GM12878 (cell line): ENCODE data around the gene POLD1. TPM values are rescaled to one million over a fixed set of nuclear protein-coding genes. Genes with fewer than 3 reads are reported as not detected.

Source experiments
- ATAC-seq: fragments of 200-7000 bp; cut with Tn5 transposase; 3 replicates; pipeline ENCODE4 v1.9.1; 2020; ENCODE audit warnings: mild to moderate bottlenecking, moderate library complexity
- BruUV-seq: library from RNA; stranded (reverse); fragments of 400-500 nt; replicated peaks from 2 replicates; lab custom pipeline; 2021; lab: Mats Ljungman, UMichigan
- CTCF ChIA-PET: fragments of 300-600 bp; sonication (Branson Sonifier 250); formaldehyde crosslinking; extraction: SDS; loops from one replicate; lab custom pipeline; 2021; ENCODE audit warnings: inconsistent platforms; lab: Yijun Ruan, JAX
- POLR2A ChIA-PET: fragments of 350-600 bp; formaldehyde crosslinking; extraction: SDS; loops from one replicate; lab custom pipeline; 2021; ENCODE audit warnings: inconsistent platforms; lab: Charles Lee
- RAD21 ChIA-PET: fragments of 300-600 bp; sonication (Branson Sonifier 250); formaldehyde crosslinking; loops from one replicate; lab custom pipeline; 2023; ENCODE audit warnings: antibody characterized with exemption; ENCODE audit not compliant: unreplicated experiment; lab: Charles Lee
- SMC1A ChIA-PET: fragments of 300-600 bp; sonication (Branson Sonifier 250); formaldehyde crosslinking; loops from one replicate; lab custom pipeline; 2023; ENCODE audit not compliant: unreplicated experiment, uncharacterized antibody; lab: Charles Lee
- DNase-seq: peaks from one replicate; pipeline ENCODE4 v3.0.0-alpha.2; 2011; ENCODE audit warnings: low read depth, low spot score
- FAIRE-seq: peaks from 3 replicates; lab custom pipeline; 2011; peaks lifted over from hg19 to GRCh38; lab: Jason Lieb, UNC
- H2AFZ ChIP-seq: 2 replicates; pipeline ENCODE4 v1.6.0; 2011; ENCODE audit warnings: low read depth, low read length, control low read depth; ENCODE audit not compliant: control insufficient read depth
- H3K27ac ChIP-seq: 2 replicates; pipeline ENCODE4 v1.5.1; 2011; ENCODE audit warnings: control low read depth; ENCODE audit not compliant: control insufficient read depth, insufficient read depth
- H3K27me3 ChIP-seq, 2 experiments: replicated peaks in 1 of 2; 2 replicates each; pipeline versions ENCODE4 v1.6.0 to v1.6.1; 2011; ENCODE audit warnings: low read length in 1 of 2; ENCODE audit not compliant: control insufficient read depth in 2 of 2, insufficient read depth in 2 of 2
- H3K36me3 ChIP-seq, 2 experiments: 2 replicates each; pipeline ENCODE4 v1.5.1; 2011; ENCODE audit warnings: low read length in 1 of 2; ENCODE audit not compliant: control insufficient read depth in 2 of 2, insufficient read depth in 2 of 2
- H3K4me1 ChIP-seq: 2 replicates; pipeline ENCODE4 v1.6.1; 2011; ENCODE audit warnings: mild to moderate bottlenecking, low read length, moderate library complexity, mixed read lengths; ENCODE audit not compliant: control insufficient read depth, insufficient read depth
- H3K4me2 ChIP-seq: 2 replicates; pipeline ENCODE4 v1.6.0; 2011; ENCODE audit warnings: control low read depth; ENCODE audit not compliant: control insufficient read depth, insufficient read depth
- H3K4me3 ChIP-seq: fragments of 200-600 bp; sonication (generic); 2 replicates; pipeline ENCODE4 v1.5.1; 2016
- H3K79me2 ChIP-seq: 2 replicates; pipeline ENCODE4 v1.6.0; 2011; ENCODE audit warnings: low read length; ENCODE audit not compliant: control insufficient read depth, insufficient read depth
- H3K9ac ChIP-seq: 2 replicates; pipeline ENCODE4 v1.8.0; 2011; ENCODE audit warnings: low read length, control low read depth, mixed read lengths; ENCODE audit not compliant: control insufficient read depth, insufficient read depth
- H3K9me3 ChIP-seq: replicated peaks from 3 replicates; pipeline ENCODE4 v1.5.1; 2011; ENCODE audit warnings: mild to moderate bottlenecking, low read length; ENCODE audit not compliant: control insufficient read depth, insufficient read depth
- H4K20me1 ChIP-seq: 2 replicates; pipeline ENCODE4 v1.6.0; 2011; ENCODE audit not compliant: control insufficient read depth, insufficient read depth
- CHD2 ChIP-seq: IDR thresholded peaks from 2 replicates; pipeline ENCODE4 v1.6.1; 2011; ENCODE audit warnings: low read depth, low read length, improper control_type of control experiment, borderline replicate concordance
- EGR1 ChIP-seq, 2 experiments: IDR thresholded peaks; 1 replicate in 1 of 2; 2 replicates in 1 of 2; pipeline ENCODE4 v1.6.1; 2011 to 2012; ENCODE audit warnings: low read depth in 2 of 2, low read length in 2 of 2, borderline replicate concordance in 1 of 2, mild to moderate bottlenecking in 1 of 2, moderate library complexity in 1 of 2
- ETV6 ChIP-seq, 2 experiments: fragments of 450-650 bp in 1 of 2; IDR thresholded peaks in 1 of 2; conservative IDR thresholded peaks in 1 of 2; 2 replicates each; pipeline ENCODE4 v1.6.1; 2014; ENCODE audit warnings: antibody characterized with exemption in 1 of 2, borderline replicate concordance in 1 of 2, low read depth in 1 of 2, mild to moderate bottlenecking in 1 of 2, moderate library complexity in 1 of 2
- IKZF2 ChIP-seq, 2 experiments: fragments of 450-650 bp; IDR thresholded peaks; 2 replicates each; pipeline ENCODE4 v1.6.1; 2017; ENCODE audit warnings: mild to moderate bottlenecking in 2 of 2, moderate library complexity in 2 of 2
- RUNX3 ChIP-seq: IDR thresholded peaks from 2 replicates; pipeline ENCODE4 v1.6.1; 2012; ENCODE audit warnings: low read length, inconsistent platforms
- SIN3A ChIP-seq: IDR thresholded peaks from 2 replicates; pipeline ENCODE4 v1.6.1; 2012; ENCODE audit warnings: low read depth, low read length, improper control_type of control experiment
- SMAD1 ChIP-seq: fragments of 450-650 bp; IDR thresholded peaks from 2 replicates; pipeline ENCODE4 v1.6.1; 2018; ENCODE audit warnings: mild to moderate bottlenecking, low read depth; ENCODE audit not compliant: partially characterized antibody
- TBL1XR1 ChIP-seq: IDR thresholded peaks from 2 replicates; pipeline ENCODE4 v1.6.1; 2012; ENCODE audit warnings: low read depth, low read length, improper control_type of control experiment
- WGBS: methylation state at CpG from one replicate; pipeline ENCODE4 v1.1.6; 2016; ENCODE audit warnings: low lambda C conversion rate; ENCODE audit not compliant: insufficient replicate concordance, insufficient coverage; ENCODE audit errors: missing lambda C conversion rate; 5-methylcytosine and 5-hydroxymethylcytosine counted together
- in situ Hi-C: fragments of 300-500 bp; cut with MboI; formaldehyde crosslinking; loops from 9 replicates; pipeline ENCODE4 v1.14.3; 2018; ENCODE audit warnings: mixed read lengths
- intact Hi-C: fragments of 100-400 bp; cut with micrococcal nuclease; formaldehyde crosslinking; loops from one replicate; pipeline ENCODE4 v1.14.2; 2022; ENCODE audit not compliant: unreplicated experiment
- polyA plus RNA-seq, 11 experiments: library from polyadenylated mRNA; depleted of rRNA in 4 of 11; unstranded in 6 of 11; stranded (reverse) in 5 of 11; fragments of >200 nt; fragmentation: Nextera tagmentation in 4 of 11; fragmentation: Illumina TruSeq in 1 of 11; extraction: Ambion mirVana in 4 of 11; extraction: Trizol in 1 of 11; gene quantifications; 1 replicate in 1 of 11; 2 replicates in 10 of 11; pipeline versions ENCODE4 v1.2.1 to v1.2.3, GENCODE V29; 2011 to 2016; ENCODE audit warnings: inconsistent platforms in 2 of 11, missing spikeins in 2 of 11, low read depth in 1 of 11
- total RNA-seq, 4 experiments: library from RNA; depleted of rRNA in 3 of 4; stranded (reverse); fragments of >200 nt in 3 of 4; fragmentation: Illumina TruSeq in 1 of 4; extraction: Trizol in 1 of 4; gene quantifications; 2 replicates each; pipeline versions ENCODE4 v1.2.1 to v1.2.3, GENCODE V29; 2013 to 2021
- TF ChIP-seq, protein P1 (sequence below): fragments of 450-650 bp; IDR thresholded peaks from 2 replicates; pipeline ENCODE4 v1.6.1; 2018; ENCODE audit warnings: mild to moderate bottlenecking, low read depth, moderate library complexity; ENCODE audit not compliant: partially characterized antibody
- TF ChIP-seq, protein P2 (sequence below): fragments of 450-650 bp; conservative IDR thresholded peaks from 2 replicates; pipeline ENCODE4 v1.6.1; 2017; ENCODE audit warnings: mild to moderate bottlenecking, moderate library complexity

Gene POLD1
- total and polyA plus RNA-seq, 10 of the 15 experiments (the other 5 are each of a cell fraction or from before 2014, with no cell fraction given) = 0.76 to 165 (median 63.4) TPM

- TF ChIP-seq, protein P1, sequence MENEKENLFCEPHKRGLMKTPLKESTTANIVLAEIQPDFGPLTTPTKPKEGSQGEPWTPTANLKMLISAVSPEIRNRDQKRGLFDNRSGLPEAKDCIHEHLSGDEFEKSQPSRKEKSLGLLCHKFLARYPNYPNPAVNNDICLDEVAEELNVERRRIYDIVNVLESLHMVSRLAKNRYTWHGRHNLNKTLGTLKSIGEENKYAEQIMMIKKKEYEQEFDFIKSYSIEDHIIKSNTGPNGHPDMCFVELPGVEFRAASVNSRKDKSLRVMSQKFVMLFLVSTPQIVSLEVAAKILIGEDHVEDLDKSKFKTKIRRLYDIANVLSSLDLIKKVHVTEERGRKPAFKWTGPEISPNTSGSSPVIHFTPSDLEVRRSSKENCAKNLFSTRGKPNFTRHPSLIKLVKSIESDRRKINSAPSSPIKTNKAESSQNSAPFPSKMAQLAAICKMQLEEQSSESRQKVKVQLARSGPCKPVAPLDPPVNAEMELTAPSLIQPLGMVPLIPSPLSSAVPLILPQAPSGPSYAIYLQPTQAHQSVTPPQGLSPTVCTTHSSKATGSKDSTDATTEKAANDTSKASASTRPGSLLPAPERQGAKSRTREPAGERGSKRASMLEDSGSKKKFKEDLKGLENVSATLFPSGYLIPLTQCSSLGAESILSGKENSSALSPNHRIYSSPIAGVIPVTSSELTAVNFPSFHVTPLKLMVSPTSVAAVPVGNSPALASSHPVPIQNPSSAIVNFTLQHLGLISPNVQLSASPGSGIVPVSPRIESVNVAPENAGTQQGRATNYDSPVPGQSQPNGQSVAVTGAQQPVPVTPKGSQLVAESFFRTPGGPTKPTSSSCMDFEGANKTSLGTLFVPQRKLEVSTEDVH = no peak
- TF ChIP-seq SIN3A = no peak
- TF ChIP-seq IKZF2 (IDR thresholded peaks at IDR 0.05) = peak; percentile 32 to 58; a peak in 1 of 4 replicates
- TF ChIP-seq CHD2 = peak; percentile 82
- TF ChIP-seq EGR1 (IDR thresholded peaks at IDR 0.05; ENCODE audit: borderline replicate concordance in 1 of 2, low read depth in 2 of 2, low read length in 2 of 2) = peak in 1 of 2 experiments; percentile 73; a peak in 2 of 3 replicates
These were observed 35.5 kb downstream of the POLD1 start (continued) for GRCh38 chr19:50419580-50420035.

- in situ Hi-C loops = no loop called here
- no TSS peak for BruUV-seq
- Histone ChIP-seq H3K4me1 (peaks cover 41% of the 10 kb centered on the region), H3K79me2 (peaks cover 33% of the 10 kb centered on the region), H3K4me3 (peak overlapping the region; percentile 78), H3K27me3 (no peaks in the 10 kb centered on the region), H3K9me3 (no peaks in the 10 kb centered on the region), H4K20me1 (peaks cover 4% of the 10 kb centered on the region), H3K36me3 (peaks cover 7 to 9% of the 10 kb centered on the region in 2 experiments; a peak in 3 of 4 replicates), H2AFZ (no peak overlapping the region), H3K9ac (peak overlapping the region; percentile 60), H3K4me2 (peak overlapping the region; percentile 61), H3K27ac (peak overlapping the region; percentile 79)
- CTCF ChIA-PET = interaction anchor here (1.3 to 3.1 kb wide), 6 partner anchors 40 to 136 kb away, joined by 3 to 19 read pairs (median 6); no protein-coding TSS in a partner anchor
- peak; percentile 27 for TF ChIP-seq SMAD1
- TF ChIP-seq, protein P2, sequence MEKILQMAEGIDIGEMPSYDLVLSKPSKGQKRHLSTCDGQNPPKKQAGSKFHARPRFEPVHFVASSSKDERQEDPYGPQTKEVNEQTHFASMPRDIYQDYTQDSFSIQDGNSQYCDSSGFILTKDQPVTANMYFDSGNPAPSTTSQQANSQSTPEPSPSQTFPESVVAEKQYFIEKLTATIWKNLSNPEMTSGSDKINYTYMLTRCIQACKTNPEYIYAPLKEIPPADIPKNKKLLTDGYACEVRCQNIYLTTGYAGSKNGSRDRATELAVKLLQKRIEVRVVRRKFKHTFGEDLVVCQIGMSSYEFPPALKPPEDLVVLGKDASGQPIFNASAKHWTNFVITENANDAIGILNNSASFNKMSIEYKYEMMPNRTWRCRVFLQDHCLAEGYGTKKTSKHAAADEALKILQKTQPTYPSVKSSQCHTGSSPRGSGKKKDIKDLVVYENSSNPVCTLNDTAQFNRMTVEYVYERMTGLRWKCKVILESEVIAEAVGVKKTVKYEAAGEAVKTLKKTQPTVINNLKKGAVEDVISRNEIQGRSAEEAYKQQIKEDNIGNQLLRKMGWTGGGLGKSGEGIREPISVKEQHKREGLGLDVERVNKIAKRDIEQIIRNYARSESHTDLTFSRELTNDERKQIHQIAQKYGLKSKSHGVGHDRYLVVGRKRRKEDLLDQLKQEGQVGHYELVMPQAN = 0 out of 2 replicates have a peak, but pooled peaks have one; percentile 6
- peak; percentile 52; the same call in 1 of the 2 replicates for TF ChIP-seq RUNX3
- TF ChIP-seq TBL1XR1 = no peak
- no peak for TF ChIP-seq ETV6 (conservative IDR thresholded peaks at IDR 0.05 in 1 of 2, IDR thresholded peaks at IDR 0.05 in 1 of 2; ENCODE audit: borderline replicate concordance in 1 of 2, low read depth in 1 of 2)
- intact Hi-C loops = no loop called here
- POLR2A ChIA-PET = interaction anchor here (1.0 to 4.8 kb wide), 7 partner anchors 9 to 525 kb away, joined by 3 to 26 read pairs (median 6); partner anchors contain the start of gene POLD1
- FAIRE-seq = no peak
- RAD21 ChIA-PET = interaction anchor here (1.4 to 2.7 kb wide), 4 partner anchors 36 to 63 kb away, joined by 3 to 8 read pairs (median 6); partner anchors contain the start of genes NAPSA and POLD1
- SMC1A ChIA-PET = interaction anchor here (1.0 to 2.1 kb wide), 5 partner anchors 11 to 78 kb away, joined by 3 to 10 read pairs (median 4); partner anchors contain the start of gene POLD1
- 3% methylated on average over 3 of the region's 3 CpGs for WGBS
- DNase-seq = no peak
- no peak for ATAC-seq
These were observed 36.0 kb downstream of the POLD1 start for GRCh38 chr19:50420127-50420526.
